Measurements from ENCODE around the gene KCNA10. TPM values are rescaled to one million over a fixed set of nuclear protein-coding genes. Genes with fewer than 3 reads are reported as not detected.

Gene KCNA10
- total and polyA plus RNA-seq, 10 of the 15 experiments (the other 5 are each of a cell fraction or from before 2014, with no cell fraction given): not detected

DNA sequence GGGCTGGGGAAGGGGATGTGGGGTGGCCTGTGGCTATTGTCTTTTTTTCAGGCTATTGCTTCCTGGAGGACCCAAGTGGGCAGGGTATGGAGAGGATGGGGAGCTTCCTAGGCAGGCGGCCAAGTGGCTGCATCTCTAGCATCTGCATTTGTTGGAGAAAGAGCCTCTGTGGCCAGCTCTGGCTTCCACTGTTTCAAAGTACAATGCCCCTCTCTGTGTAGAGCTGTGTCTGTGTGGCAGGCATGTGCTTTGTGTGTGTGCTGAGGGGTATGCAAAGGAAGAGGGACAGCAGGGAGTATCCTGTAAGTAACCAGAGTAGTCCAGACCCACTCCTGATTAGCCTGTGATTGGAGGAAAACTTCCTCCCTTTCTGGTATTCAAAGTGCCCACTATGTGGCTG is 46.6 kb upstream of the KCNA10 start:
- H3K27ac ChIP-seq (ENCODE audit: control insufficient read depth, insufficient read depth): no peak overlapping the region
- no peak overlapping the region for H2AFZ ChIP-seq (ENCODE audit: control insufficient read depth, low read depth, low read length)
- H3K9ac ChIP-seq (ENCODE audit: control insufficient read depth, insufficient read depth, low read length): no peak overlapping the region
- POLR2A ChIA-PET: no interaction called here
- RAD21 ChIA-PET (ENCODE audit: unreplicated experiment): no interaction called here
- H4K20me1 ChIP-seq (ENCODE audit: control insufficient read depth, insufficient read depth): no peaks in the 10 kb centered on the region
- H3K9me3 ChIP-seq (replicated peaks; ENCODE audit: control insufficient read depth, insufficient read depth, low read length): no peaks in the 10 kb centered on the region
- peaks cover 1 to 2% of the 10 kb centered on the region in 2 experiments; a peak in 3 of 4 replicates for H3K27me3 ChIP-seq (replicated peaks in 1 of 2; ENCODE audit: control insufficient read depth in 2 of 2, insufficient read depth in 2 of 2, low read length in 1 of 2)
- no peak for FAIRE-seq
- in situ Hi-C loops (cut with MboI) (no loop called here), intact Hi-C loops (cut with micrococcal nuclease; ENCODE audit: unreplicated experiment) (no loop called here)
- no peak overlapping the region for H3K4me3 ChIP-seq
- TF ChIP-seq BCL11A (IDR thresholded peaks at IDR 0.05; ENCODE audit: low read depth, low read length) (no peak), STAT1 (conservative IDR thresholded peaks at IDR 0.05) (no peak), NFXL1 (IDR thresholded peaks at IDR 0.05; ENCODE audit: borderline replicate concordance) (no peak), RAD21 (IDR thresholded peaks at IDR 0.05; ENCODE audit: insufficient read depth, low read depth, low read length) (no peak), MEF2A (IDR thresholded peaks at IDR 0.05; ENCODE audit: insufficient read depth, low read depth, low read length) (no peak), KAT2A (conservative IDR thresholded peaks at IDR 0.05; ENCODE audit: control insufficient read depth, low read depth, low read length) (no peak), JUND (IDR thresholded peaks at IDR 0.05; ENCODE audit: low read depth, low read length) (no peak), SIX5 (IDR thresholded peaks at IDR 0.05; ENCODE audit: low read depth, low read length, severe bottlenecking) (no peak), ZNF622 (IDR thresholded peaks at IDR 0.05) (no peak), RUNX3 (IDR thresholded peaks at IDR 0.05; ENCODE audit: low read length) (no peak)
- TF ChIP-seq, protein P1, sequence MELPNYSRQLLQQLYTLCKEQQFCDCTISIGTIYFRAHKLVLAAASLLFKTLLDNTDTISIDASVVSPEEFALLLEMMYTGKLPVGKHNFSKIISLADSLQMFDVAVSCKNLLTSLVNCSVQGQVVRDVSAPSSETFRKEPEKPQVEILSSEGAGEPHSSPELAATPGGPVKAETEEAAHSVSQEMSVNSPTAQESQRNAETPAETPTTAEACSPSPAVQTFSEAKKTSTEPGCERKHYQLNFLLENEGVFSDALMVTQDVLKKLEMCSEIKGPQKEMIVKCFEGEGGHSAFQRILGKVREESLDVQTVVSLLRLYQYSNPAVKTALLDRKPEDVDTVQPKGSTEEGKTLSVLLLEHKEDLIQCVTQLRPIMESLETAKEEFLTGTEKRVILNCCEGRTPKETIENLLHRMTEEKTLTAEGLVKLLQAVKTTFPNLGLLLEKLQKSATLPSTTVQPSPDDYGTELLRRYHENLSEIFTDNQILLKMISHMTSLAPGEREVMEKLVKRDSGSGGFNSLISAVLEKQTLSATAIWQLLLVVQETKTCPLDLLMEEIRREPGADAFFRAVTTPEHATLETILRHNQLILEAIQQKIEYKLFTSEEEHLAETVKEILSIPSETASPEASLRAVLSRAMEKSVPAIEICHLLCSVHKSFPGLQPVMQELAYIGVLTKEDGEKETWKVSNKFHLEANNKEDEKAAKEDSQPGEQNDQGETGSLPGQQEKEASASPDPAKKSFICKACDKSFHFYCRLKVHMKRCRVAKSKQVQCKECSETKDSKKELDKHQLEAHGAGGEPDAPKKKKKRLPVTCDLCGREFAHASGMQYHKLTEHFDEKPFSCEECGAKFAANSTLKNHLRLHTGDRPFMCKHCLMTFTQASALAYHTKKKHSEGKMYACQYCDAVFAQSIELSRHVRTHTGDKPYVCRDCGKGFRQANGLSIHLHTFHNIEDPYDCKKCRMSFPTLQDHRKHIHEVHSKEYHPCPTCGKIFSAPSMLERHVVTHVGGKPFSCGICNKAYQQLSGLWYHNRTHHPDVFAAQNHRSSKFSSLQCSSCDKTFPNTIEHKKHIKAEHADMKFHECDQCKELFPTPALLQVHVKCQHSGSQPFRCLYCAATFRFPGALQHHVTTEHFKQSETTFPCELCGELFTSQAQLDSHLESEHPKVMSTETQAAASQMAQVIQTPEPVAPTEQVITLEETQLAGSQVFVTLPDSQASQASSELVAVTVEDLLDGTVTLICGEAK (IDR thresholded peaks at IDR 0.05; ENCODE audit: borderline replicate concordance): no peak
- TF ChIP-seq, protein P2, sequence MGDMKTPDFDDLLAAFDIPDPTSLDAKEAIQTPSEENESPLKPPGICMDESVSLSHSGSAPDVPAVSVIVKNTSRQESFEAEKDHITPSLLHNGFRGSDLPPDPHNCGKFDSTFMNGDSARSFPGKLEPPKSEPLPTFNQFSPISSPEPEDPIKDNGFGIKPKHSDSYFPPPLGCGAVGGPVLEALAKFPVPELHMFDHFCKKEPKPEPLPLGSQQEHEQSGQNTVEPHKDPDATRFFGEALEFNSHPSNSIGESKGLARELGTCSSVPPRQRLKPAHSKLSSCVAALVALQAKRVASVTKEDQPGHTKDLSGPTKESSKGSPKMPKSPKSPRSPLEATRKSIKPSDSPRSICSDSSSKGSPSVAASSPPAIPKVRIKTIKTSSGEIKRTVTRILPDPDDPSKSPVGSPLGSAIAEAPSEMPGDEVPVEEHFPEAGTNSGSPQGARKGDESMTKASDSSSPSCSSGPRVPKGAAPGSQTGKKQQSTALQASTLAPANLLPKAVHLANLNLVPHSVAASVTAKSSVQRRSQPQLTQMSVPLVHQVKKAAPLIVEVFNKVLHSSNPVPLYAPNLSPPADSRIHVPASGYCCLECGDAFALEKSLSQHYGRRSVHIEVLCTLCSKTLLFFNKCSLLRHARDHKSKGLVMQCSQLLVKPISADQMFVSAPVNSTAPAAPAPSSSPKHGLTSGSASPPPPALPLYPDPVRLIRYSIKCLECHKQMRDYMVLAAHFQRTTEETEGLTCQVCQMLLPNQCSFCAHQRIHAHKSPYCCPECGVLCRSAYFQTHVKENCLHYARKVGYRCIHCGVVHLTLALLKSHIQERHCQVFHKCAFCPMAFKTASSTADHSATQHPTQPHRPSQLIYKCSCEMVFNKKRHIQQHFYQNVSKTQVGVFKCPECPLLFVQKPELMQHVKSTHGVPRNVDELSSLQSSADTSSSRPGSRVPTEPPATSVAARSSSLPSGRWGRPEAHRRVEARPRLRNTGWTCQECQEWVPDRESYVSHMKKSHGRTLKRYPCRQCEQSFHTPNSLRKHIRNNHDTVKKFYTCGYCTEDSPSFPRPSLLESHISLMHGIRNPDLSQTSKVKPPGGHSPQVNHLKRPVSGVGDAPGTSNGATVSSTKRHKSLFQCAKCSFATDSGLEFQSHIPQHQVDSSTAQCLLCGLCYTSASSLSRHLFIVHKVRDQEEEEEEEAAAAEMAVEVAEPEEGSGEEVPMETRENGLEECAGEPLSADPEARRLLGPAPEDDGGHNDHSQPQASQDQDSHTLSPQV (IDR thresholded peaks at IDR 0.05): no peak
- no peaks in the 10 kb centered on the region for H3K36me3 ChIP-seq (ENCODE audit: control insufficient read depth in 2 of 2, insufficient read depth in 2 of 2, low read length in 1 of 2)
- CTCF ChIA-PET: interaction anchor here (0.6 to 1.4 kb wide), 2 partner anchors 10 to 41 kb away, joined by 3 to 4 read pairs; no protein-coding TSS in a partner anchor
- no peaks in the 10 kb centered on the region for H3K4me1 ChIP-seq (ENCODE audit: control insufficient read depth, insufficient read depth, low read length)
- 0% methylated on average over 1 of the region's 1 CpG for WGBS (ENCODE audit: insufficient coverage, insufficient replicate concordance, low lambda C conversion rate, missing lambda C conversion rate)
- H3K4me2 ChIP-seq (ENCODE audit: control insufficient read depth, insufficient read depth): no peak overlapping the region
- SMC1A ChIA-PET (ENCODE audit: uncharacterized antibody, unreplicated experiment): no interaction called here
- no peak for ATAC-seq
- no peaks in the 10 kb centered on the region for H3K79me2 ChIP-seq (ENCODE audit: control insufficient read depth, insufficient read depth, low read length)
- BruUV-seq (replicated peaks): no TSS peak
- no peak for DNase-seq (ENCODE audit: low read depth, low spot score)
